Activated CD8-positive, alpha-beta memory T cell treated with anti-CD3 and anti-CD28 coated beads for 36 hours (primary cell): ENCODE results near the gene MICALL2. TPM values are rescaled to one million over a fixed set of nuclear protein-coding genes. Genes with fewer than 3 reads are reported as not detected.
"Not testable (repeated sequence)": the region's sequence is repeated elsewhere in the genome, so short reads cannot be mapped to it uniquely, and the experiment has no call there.

Source experiments
- CTCF ChIA-PET: fragments of 350-600 bp; sonication (Branson Sonifier 250); formaldehyde crosslinking; loops from one replicate; lab custom pipeline; 2021; ENCODE audit warnings: antibody characterized with exemption; lab: Charles Lee
- POLR2A ChIA-PET: fragments of 350-600 bp; sonication (Branson Sonifier 250); formaldehyde crosslinking; loops from one replicate; lab custom pipeline; 2021; ENCODE audit warnings: antibody characterized with exemption; lab: Charles Lee
- total RNA-seq, 2 experiments: library from RNA; stranded (reverse); gene quantifications; one replicate each; pipeline ENCODE4 v1.2.3, GENCODE V29; 2021

Gene MICALL2
- total RNA-seq, 2 experiments from 2014 or later, result 2.3 to 5.2 TPM

DNA sequence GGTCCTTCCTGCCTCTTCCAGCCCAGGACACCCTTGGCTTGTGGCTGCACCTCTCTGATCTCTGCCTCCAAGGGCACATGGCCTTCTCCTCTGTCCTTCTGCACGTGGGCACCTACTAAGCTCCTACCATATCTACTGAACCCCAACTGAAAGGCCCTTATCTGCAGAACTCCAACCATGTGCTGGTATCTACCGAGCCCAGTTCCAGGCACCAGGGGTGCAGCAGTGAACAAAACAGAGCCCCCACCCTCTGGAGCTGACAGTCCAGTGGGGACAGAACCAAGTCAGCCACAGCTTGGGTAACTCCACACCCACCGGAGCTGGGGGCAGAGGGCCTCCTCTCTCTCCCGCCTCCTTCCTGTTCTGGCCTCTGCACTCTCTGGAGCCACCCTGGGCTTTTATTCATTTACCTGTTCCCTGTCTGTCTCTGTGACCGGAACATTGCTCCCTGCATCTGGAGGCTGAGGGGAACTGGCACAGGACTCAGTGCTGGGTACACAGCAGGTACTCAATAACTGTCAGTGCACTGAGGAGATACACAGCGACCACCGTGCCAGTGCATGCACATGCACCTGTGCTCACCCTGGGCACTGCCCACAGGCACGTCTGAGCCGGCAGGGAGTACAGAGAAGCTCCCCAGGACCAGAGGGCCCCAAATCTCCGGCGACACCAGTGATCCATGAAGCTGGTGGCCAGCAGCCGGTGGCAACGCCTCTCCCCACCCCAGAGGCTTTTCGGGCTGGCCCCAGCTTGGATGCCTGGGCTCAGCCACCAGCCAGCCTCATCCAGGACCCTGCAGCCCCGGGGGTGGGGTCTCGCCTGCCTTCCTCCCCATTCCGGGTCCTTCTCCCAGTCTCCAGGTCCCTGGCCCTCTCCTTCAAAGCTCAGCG is 2.0 kb downstream of the MICALL2 start:
- POLR2A ChIA-PET, result no interaction called here
- CTCF ChIA-PET, result interaction anchor here (0.6 to 1.5 kb wide), 2 partner anchors 17 to 44 kb away, joined by 3 to 4 read pairs; no protein-coding TSS in a partner anchor

DNA sequence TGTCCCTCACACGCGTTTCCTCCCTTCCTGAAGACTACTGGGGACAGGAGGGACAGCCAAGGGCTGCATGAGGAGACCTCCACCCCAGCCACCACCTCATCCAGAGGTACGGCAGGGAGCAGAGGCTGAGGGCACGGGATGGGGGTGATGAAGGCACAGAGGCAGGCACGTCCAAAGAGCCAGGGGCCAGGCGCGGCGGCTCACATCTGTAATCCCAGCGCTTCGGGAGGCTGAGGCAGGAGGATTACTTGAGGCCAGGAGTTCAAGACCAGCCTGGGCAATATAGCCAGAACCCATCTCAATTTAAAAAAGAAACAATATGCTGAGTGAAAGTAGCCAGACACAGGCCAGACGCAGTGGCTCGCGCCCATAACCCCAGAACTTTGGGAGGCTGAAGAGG is 3.3 kb downstream of the MICALL2 start:
- ChIA-PET POLR2A (no interaction called here), CTCF (interaction anchor here (1.5 kb wide), 1 partner anchor 18 kb away, joined by 4 read pairs; no protein-coding TSS in a partner anchor)

DNA sequence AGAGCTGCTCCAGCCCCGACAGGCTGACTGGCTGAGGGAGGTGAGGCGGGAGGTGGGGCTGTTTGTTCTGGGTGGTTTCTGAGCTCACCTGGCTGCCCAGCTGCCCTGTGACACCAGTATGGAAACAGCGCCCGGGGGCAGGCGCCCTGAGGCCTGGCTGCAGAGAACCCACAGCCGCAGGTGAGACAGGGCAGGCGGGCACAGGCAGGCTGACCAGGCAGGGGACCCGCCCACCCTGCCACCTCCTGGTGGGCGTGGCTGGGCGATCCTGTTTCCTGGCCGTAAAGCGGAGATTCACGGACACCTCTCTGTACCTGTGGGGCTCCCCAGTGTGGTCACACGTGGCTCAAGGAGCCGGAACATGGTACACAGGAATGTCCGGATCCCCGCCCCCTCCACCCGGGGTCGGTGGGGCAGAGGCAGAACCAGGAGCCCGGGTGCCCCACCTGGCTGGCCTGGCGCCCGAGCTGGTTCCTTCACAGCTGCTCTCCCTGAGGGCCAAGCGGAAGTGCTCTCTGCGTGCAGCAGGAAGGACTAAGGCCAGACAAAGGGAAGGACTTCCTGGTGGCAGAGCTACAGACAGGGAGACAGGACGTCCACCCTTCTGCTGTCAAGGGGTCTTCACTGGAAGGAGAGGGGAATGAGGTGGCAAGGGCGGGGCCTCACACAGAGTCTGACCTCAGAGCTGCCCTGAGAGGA is 3.9 kb downstream of the MICALL2 start:
- ChIA-PET CTCF (no interaction called here), POLR2A (no interaction called here)

DNA sequence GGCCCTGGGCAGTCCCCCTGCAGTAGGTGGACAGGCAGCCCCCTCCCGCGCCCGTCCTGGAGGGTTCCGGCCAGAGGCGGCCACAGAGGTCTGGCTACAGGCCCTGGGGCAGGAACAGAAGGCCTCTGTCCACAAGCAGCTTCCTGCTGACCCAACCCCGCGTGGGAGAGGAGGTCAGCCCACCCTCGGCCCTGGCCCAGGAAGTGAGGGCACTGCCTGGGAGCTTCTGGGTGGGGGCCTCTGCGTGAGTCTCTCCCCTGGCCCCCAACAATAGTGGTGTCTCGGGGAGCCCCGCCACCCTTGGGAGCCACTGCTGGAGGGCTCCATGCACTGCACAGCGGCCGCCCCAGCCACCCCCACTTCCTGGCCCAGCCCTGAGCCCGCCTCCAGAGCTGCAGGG is 4.7 kb downstream of the MICALL2 start:
- ChIA-PET CTCF (no interaction called here), POLR2A (no interaction called here)

DNA sequence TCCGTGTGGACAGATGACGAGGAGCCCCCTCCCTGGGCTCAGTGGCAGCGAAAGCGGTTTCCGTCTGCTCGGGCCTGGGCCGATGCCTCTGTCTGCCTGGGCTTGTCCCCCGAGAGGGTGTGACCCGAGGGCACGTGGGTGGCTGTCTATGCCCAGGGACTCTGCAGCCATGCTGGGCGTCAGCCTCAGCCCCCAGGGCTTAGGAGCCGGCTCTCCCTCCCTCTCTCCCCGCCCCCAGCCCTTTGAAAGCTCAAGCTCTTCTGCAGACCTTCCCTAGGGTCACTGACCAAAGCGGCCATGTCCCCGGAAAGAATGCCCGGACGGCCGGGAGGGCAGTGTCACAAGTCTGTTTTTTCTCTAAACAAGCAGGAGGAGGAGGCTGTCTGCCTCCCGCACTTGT is 7.1 kb downstream of the MICALL2 start:
- ChIA-PET CTCF (interaction anchor here (1.1 kb wide), 1 partner anchor 22 kb away, joined by 3 read pairs; no protein-coding TSS in a partner anchor), POLR2A (no interaction called here)

DNA sequence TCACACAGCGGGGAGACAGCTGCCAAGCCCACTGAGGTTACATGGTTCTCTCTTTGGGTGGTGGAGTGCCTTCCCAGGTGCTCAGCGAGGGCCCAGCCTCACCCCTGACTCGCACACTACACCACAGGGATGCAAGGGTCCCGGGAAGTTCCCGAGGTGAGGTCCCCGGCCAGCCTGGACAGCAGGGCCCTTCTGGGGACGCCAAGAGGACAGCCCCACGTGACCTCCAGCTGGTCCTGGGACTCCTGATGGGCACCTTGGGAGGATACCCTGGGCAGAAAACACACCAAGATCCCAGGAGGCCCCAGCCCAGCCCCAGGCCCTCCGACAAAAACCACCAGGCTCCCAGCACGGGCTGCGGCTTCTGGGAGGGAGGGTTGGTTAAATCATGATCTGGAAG is 8.3 kb downstream of the MICALL2 start:
- ChIA-PET CTCF (no interaction called here), POLR2A (no interaction called here)

DNA sequence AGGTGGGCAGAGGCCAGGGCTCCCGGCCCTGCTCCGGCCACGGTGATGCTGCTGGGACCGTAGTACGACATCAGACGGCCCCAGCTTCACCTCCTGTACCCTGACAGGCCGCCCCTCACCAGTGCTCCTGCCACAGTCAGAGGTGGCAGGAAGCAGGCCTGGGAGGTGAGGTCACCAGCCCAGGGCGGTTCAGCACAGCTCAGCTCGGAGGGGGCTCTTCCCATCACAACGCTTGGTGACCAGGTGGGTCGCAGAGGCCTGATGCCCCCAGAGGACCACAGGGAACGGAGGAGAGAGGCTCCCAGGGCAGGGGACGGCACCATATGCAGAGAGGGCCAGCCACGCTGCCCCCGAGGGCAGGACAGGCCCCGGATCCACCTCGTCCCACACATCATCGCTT is 8.8 kb downstream of the MICALL2 start:
- ChIA-PET CTCF (interaction anchor here (1.8 kb wide), 1 partner anchor 24 kb away, joined by 5 read pairs; no protein-coding TSS in a partner anchor), POLR2A (no interaction called here)

DNA sequence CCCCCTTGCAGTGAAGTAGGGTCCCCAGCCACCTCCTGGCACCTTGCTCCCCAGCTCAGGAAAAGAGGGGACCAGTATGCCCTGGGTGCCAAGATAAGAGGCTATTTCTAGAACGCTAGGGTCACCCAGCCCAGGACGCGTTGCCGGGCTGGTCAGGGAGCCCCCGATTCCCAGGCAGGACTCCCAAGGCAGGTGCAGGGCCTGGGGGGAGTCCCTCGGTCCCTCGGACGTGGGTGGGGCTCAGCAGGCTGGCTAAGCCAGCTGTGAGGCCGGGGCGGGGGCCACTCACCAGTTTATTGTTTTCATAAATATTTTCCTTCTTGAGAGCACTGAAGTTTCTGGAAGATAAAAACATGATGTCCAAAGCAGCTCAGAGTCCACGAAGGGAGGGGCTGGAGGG is 9.3 kb downstream of the MICALL2 start:
- ChIA-PET CTCF (interaction anchor here (1.8 kb wide), 1 partner anchor 25 kb away, joined by 5 read pairs; no protein-coding TSS in a partner anchor), POLR2A (no interaction called here)

DNA sequence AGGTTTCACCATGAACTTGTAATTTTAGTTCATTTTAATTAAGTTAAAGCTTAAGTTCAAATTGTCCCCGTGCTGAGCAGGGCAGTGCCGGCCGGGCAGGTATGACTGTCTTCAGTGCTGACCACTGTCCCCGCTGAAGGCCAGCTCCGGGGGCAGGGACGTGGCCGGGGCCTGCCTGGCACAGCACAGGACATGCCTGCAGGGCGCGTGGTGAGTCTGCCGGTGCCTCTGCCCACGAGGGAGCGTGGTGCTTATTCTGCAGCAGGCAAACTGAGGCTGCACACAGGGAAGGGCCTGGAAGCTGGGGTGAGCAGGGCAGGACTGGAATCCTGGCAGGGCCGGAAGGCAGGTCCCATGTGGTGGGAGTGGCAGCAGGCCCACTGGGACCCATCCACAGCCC is 9.8 kb downstream of the MICALL2 start:
- ChIA-PET POLR2A (no interaction called here), CTCF (interaction anchor here (1.8 kb wide), 1 partner anchor 25 kb away, joined by 5 read pairs; no protein-coding TSS in a partner anchor)

DNA sequence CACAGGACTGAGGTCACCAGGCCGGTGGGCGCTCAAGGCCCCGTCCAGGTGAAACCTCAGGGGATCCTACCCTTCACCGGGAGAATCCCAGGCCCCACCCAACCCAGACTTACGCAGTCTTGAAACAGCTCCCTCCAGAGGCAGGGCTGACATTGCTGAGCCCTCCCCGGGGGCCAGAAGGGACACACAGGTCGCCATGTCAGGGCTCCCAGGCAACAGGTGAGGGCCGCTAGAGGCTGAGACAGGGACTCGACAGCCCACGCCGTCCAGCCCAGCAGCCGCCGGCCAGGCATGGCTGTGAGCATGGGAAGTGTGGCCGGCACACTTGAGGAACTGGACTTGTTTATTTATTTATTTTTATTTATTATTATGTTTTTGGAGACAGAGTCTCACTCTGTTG is 10.3 kb downstream of the MICALL2 start:
- CTCF ChIA-PET, result interaction anchor here (1.8 kb wide), 1 partner anchor 26 kb away, joined by 5 read pairs; no protein-coding TSS in a partner anchor
- POLR2A ChIA-PET, result no interaction called here

DNA sequence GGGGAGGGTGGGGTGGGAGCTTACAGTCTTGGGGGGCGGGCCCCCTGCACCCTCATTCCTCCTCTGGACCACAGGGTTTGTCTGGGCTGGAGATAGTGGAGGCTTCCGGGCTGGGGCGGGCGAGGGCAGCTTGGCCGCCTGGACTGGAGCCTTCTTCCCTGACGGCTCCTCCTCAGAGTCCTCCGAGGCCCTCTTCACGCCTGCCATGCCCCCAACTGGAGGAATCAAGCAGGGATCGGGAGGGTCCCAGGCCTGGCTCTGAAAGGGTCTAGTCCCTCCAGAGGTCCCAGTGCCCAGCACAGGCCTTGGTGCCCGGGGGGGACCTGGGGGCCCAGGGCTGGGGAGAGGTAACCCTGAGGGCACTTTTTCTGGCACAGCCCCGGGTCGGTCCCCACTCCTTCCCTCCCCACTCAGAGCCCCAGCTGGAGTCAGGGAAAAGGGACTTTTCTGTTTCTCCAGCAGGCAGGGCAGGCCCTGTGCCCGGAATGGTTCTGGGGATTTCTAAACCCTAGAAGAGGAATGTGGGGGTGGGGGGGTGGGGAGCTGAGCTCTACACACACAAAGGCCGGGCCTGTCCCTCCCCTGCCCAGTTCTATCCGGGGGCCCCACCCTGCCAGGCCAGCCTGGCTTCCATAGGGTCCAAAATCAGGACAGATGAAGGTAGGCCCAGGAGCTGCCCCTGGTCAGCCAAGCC is 11.6 kb downstream of the MICALL2 start:
- CTCF ChIA-PET, result interaction anchor here (0.9 kb wide), 1 partner anchor 15 kb away, joined by 4 read pairs; no protein-coding TSS in a partner anchor
- POLR2A ChIA-PET, result no interaction called here

DNA sequence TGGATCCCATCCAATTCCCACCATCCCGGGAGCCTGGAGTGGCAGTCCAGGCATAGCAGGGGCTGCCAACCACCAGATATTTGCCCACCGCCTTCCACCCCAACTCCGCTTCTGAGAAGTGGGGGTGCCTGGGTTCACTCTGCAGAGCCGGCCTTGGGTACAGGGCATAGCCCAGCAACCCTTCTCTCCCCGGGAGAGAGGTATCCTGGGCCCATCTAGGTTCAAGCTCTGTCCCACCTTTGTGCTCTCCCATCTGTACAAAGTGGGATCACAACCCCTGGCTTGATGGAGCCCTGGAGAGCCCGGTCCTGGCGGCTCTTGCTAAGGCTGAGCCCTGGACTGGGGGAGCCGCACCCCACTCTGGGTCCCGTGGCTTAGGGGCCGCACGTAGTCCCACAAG is 12.2 kb downstream of the MICALL2 start:
- POLR2A ChIA-PET, result no interaction called here
- CTCF ChIA-PET, result no interaction called here

DNA sequence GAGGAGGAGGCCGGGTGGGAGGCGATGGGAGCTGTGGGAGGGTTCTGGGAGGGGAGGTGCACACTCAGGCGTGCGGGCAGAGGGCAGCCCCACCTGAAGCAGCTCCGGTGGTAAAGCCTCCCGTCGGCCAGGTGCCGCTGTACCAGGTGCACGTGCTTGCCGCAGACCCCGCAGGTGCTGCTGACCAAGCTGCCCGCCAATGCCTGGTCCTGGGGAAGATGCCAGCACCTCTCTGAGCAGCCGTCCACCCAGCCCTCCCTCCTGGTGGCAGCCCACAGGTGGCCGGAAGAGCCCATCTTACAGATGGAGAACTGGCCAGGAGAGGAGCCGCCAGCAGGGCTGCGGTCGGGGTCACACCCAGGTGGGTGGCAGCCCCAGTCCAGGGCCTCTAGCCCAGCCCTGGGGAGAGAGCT is 12.6 kb downstream of the MICALL2 start:
- ChIA-PET CTCF (no interaction called here), POLR2A (no interaction called here)

DNA sequence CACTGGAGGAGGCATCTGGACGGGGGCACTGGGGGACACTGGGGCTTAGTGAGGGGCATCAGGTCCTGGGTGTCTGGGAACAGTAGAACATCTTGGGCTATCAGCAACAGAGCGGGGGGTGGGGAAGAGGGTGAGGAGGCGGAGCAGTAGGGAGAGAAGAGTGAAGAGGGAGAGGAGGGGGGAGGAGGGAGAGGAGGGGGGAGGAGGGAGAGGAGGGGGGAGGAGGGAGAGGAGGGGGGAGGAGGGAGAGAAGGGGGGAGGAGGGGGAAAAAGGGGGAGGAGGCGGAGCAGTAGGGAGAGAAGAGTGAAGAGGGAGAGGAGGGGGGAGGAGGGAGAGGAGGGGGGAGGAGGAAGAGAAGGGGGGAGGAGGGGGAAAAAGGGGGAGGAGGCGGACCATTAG is 13.2 kb downstream of the MICALL2 start:
- CTCF ChIA-PET, POLR2A ChIA-PET: not testable (repeated sequence)

DNA sequence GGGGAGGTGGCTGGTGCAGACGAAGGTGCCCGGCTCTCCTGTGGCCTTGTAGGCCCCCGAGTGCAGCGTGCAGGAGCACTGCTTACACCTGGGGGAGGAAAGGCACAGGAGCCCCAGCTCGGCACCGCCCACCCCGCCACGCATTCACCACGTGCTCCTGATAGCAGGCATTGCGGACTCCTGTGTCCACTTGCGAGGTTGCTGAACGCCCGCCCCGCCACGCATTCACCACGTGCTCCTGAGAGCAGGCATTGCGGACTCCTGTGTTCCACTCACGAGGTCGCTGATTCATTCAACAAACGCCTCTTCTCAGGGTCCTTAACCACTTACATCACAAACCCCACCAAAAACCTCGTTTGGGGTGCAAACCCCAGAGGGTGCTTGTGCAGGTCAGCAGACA is 13.9 kb downstream of the MICALL2 start:
- CTCF ChIA-PET, result interaction anchor here (1.0 kb wide), 1 partner anchor 28 kb away, joined by 3 read pairs; no protein-coding TSS in a partner anchor
- POLR2A ChIA-PET, result no interaction called here

DNA sequence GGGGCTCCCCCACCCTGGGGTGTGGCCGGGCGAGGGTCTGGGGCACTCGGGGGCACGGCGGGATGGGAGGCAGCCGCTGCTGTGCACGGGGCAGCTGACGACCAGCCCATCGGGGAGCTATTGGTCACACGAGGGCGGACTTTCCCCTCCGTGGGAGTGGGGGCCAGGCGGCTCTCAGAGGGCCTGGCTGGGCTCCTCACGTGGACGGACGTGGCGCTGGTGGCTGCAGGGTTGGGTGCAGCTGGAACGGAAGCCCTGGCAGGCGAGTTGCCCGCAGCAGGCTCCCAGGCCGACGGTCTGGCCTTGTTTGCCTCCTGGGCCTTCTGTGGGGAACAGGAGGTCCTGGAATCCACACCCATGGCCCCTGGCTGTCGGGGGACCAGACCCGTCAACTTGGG is 14.3 kb downstream of the MICALL2 start:
- POLR2A ChIA-PET, result no interaction called here

DNA sequence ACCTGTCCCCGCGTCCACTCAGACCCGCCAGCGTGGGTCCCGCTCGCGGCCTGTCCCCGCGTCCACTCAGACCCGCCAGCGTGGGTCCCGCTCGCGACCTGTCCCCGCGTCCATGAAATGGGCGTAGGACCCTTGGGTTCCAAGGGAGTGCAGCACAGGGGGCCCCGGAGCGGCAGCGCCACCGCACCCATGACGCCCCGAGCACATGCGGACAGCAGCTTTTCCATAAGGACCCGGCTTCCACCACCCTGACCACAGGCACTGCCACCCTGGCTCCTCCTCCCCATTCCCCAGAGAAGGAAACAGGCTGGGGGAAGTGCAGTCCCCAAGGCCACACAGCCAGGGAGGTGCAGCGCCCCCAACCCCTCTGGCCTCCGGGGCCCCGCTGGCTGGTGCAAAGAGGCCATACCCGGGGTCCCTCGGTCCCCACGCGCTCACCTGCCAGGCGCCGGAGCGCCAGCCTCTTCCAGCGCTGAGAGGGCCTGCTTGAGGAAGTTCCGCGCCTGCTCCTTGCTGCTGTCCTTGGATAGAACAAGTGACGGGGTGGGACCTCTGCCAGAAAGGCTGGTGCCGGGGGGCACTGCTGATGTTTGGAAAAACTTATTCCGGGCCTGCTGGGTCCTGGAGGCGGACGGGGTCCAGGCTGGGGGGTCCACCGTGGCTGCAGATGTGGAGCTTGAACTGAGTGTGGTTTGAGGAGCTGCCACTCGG is 14.9 kb downstream of the MICALL2 start:
- ChIA-PET CTCF (no interaction called here), POLR2A (no interaction called here)

More for the DNA sequence above, 14.3 kb downstream of the MICALL2 start:
- CTCF ChIA-PET, result interaction anchor here (1.0 kb wide), 1 partner anchor 27 kb away, joined by 3 read pairs; no protein-coding TSS in a partner anchor

DNA sequence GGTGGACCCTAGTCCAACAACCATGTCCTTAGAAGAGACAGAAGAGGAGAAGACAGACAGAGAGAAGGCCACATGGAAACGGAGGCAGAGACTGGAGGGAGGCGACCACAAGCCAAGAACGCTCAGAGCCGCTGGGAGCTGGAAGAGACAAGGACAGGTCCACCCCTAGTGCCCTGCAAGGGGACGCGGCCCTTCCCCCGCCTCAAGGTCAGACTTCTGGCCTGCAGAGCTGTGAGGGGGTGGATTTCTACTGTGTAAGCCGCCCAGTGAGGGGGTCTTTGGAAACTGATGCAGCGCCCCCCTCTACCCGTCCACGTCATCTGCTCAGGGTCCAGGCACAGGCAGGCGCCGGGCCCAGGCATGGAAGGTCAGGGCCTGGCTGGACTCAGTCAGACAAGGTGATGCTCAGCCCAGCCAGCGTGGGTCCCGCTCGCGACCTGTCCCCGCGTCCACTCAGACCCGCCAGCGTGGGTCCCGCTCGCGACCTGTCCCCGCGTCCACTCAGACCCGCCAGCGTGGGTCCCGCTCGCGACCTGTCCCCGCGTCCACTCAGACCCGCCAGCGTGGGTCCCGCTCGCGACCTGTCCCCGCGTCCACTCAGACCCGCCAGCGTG is 15.6 kb downstream of the MICALL2 start:
- CTCF ChIA-PET, POLR2A ChIA-PET: not testable (repeated sequence)
